H1 (cell line): ENCODE measurements around the gene RIN3. TPM values are rescaled to one million over a fixed set of nuclear protein-coding genes. Genes with fewer than 3 reads are reported as not detected.

Source experiments
- CBX5 ChIP-seq: fragments of 300-800, 300-1000 bp; sonication (generic); IDR thresholded peaks from 2 replicates; pipeline ENCODE4 v1.7.1; 2016; ENCODE audit warnings: antibody characterized with exemption, low read length, low read depth
- CHD7 ChIP-seq: fragments of 300-600 bp; sonication (generic); IDR thresholded peaks from 2 replicates; pipeline ENCODE4 v1.7.1; 2012; ENCODE audit warnings: low read length, moderate library complexity, mild to moderate bottlenecking, inconsistent platforms; ENCODE audit not compliant: insufficient replicate concordance
- FOSL1 ChIP-seq: IDR thresholded peaks from 2 replicates; pipeline ENCODE4 v1.6.1; 2011; ENCODE audit warnings: mild to moderate bottlenecking, low read depth, low read length, moderate library complexity; ENCODE audit not compliant: insufficient read depth
- KDM1A ChIP-seq: fragments of 200-600, 300-600 bp; sonication (generic); IDR thresholded peaks from 2 replicates; pipeline ENCODE4 v1.7.1; 2016; ENCODE audit warnings: mild to moderate bottlenecking, low read length, borderline replicate concordance
- KDM4A ChIP-seq: IDR thresholded peaks from one replicate; pipeline ENCODE4 v1.7.1; 2012; ENCODE audit warnings: low read depth, mild to moderate bottlenecking, moderate library complexity, low read length, inconsistent platforms; ENCODE audit not compliant: severe bottlenecking
- SP2 ChIP-seq: IDR thresholded peaks from 2 replicates; pipeline ENCODE4 v1.6.1; 2012; ENCODE audit warnings: mild to moderate bottlenecking, low read length, inconsistent platforms
- polyA plus RNA-seq, 7 experiments: library from polyadenylated mRNA; depleted of rRNA in 3 of 7; stranded (reverse) in 5 of 7; unstranded in 2 of 7; fragments of >200 nt in 5 of 7; fragments of 200-250 nt in 2 of 7; gene quantifications; 1 replicate in 5 of 7; 2 replicates in 1 of 7; 4 replicates in 1 of 7; pipeline versions ENCODE4 v1.2.1 to v1.2.3, GENCODE V29; 2011 to 2013; ENCODE audit warnings: missing spikeins in 2 of 7, mixed read lengths in 2 of 7
- total RNA-seq: library from RNA; stranded (reverse); fragmentation: NEBNext Ultra II Directional; extraction: Animal tissue kit (Norgen Biotek cat#: 25700); gene quantifications from 2 replicates; pipeline ENCODE4 v1.2.1, GENCODE V29; 2021

Gene RIN3
- total and polyA plus RNA-seq, 2 of the 8 experiments (the other 6 are each of a cell fraction or from before 2014, with no cell fraction given) = 0.59 to 1.5 TPM

GRCh38 chr14:92704036-92704804 is 190.6 kb downstream of the RIN3 start (continued):
- TF ChIP-seq CHD7 (no peak), SP2 (no peak), CBX5 (no peak), KDM1A (no peak), KDM4A (no peak), FOSL1 (no peak)
